Measurements from ENCODE around the gene NOP53.
"Not testable (repeated sequence)": the region's sequence is repeated elsewhere in the genome, so short reads cannot be mapped to it uniquely, and the experiment has no call there.

Gene NOP53

GRCh38 chr19:47786566-47786965 lies 41.2 kb downstream of the NOP53 start:
- DNase-seq (ENCODE audit: insufficient read length) (no peak), FAIRE-seq (no peak)
- TF ChIP-seq POLR2AphosphoS5 (IDR thresholded peaks at IDR 0.05; ENCODE audit: low read depth, low read length) (no peak), TAF1 (IDR thresholded peaks at IDR 0.05; ENCODE audit: borderline replicate concordance, low read depth, low read length) (no peak), POLR2A (IDR thresholded peaks at IDR 0.05; ENCODE audit: low read depth, low read length) (no peak)

GRCh38 chr19:47787307-47787706 lies 42.0 kb downstream of the NOP53 start:
- FAIRE-seq; DNase-seq (ENCODE audit: insufficient read length): not testable (repeated sequence)

DNA sequence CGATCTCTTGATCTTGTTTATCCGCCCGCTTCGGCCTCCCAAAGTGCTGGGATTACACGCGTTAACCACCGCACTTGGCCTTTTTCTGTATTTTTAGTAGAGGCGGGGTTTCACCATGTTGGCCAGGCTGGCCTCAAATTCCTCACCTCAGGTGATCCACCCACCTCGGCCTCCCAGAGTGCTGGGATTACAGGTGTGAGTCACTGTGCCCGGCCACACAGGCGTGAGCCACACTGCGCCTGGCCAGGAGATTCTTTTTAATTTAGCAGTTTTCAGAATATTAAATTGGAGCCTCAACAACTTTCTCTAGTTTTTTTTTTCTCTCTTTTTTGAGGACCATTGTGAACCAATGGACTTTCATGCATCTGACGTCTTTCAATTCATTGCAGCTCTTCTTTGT lies 44.5 kb downstream of the NOP53 start:
- FAIRE-seq; DNase-seq (ENCODE audit: insufficient read length): not testable (repeated sequence)

DNA sequence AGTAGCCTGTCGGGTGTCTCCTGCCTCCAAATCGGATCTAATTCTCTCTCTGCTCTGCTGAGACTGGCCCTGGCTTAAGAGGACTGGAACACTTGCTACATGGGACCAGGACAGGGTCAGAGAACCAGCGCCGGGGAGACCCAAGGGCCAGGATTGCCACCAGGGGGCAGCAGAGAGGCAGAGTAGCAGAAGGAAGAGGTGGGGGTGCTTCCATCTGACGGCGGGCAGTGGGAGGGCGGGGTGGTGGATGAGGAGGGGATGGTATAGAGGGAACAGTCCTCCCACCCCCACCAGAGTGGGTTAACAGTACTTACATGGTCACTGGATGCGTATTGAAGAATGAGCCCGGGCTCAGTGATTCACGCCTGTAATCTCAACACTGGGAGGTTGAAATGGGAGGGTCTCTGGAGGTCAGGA lies 45.1 kb downstream of the NOP53 start:
- FAIRE-seq (peak; percentile 67), DNase-seq (ENCODE audit: insufficient read length) (peak; percentile 61)
- TF ChIP-seq POLR2A (IDR thresholded peaks at IDR 0.05; ENCODE audit: low read depth, low read length): no peak
- no peak for TF ChIP-seq TAF1 (IDR thresholded peaks at IDR 0.05; ENCODE audit: borderline replicate concordance, low read depth, low read length)
- no peak for TF ChIP-seq POLR2AphosphoS5 (IDR thresholded peaks at IDR 0.05; ENCODE audit: low read depth, low read length)

GRCh38 chr19:47792616-47793015 lies 47.3 kb downstream of the NOP53 start:
- no peak for DNase-seq (ENCODE audit: insufficient read length)
- no peak for TF ChIP-seq POLR2A (IDR thresholded peaks at IDR 0.05; ENCODE audit: low read depth, low read length)
- TF ChIP-seq POLR2AphosphoS5 (IDR thresholded peaks at IDR 0.05; ENCODE audit: low read depth, low read length): no peak
- no peak for TF ChIP-seq TAF1 (IDR thresholded peaks at IDR 0.05; ENCODE audit: borderline replicate concordance, low read depth, low read length)
- FAIRE-seq: no peak

DNA sequence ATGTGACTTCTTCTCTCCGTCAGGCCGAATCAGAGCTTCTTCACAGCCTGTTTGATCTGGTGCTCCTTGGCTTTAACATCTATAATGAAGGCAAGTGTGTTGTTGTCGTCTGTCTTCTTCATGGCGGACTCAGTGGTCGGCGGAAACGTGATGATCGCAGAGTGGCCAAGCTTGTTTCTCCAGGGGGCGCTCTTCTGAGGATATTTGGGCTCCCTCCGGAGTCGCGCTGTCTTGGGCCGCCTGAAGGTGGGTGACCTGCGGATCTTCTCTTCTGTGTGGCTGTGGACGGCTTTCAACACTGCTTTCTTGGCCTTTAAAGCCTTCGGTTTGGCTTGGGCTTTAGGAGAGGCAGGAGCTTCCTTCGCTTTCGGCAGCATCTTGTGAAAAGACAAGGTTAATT lies 49.2 kb downstream of the NOP53 start:
- TF ChIP-seq TAF1 (IDR thresholded peaks at IDR 0.05; ENCODE audit: borderline replicate concordance, low read depth, low read length) (no peak), POLR2A (IDR thresholded peaks at IDR 0.05; ENCODE audit: low read depth, low read length) (no peak), POLR2AphosphoS5 (IDR thresholded peaks at IDR 0.05; ENCODE audit: low read depth, low read length) (no peak)
- no peak for FAIRE-seq
- DNase-seq (ENCODE audit: insufficient read length): no peak

GRCh38 chr19:47796785-47797184 lies 51.4 kb downstream of the NOP53 start:
- TF ChIP-seq POLR2A (IDR thresholded peaks at IDR 0.05; ENCODE audit: low read depth, low read length): no peak
- no peak for TF ChIP-seq TAF1 (IDR thresholded peaks at IDR 0.05; ENCODE audit: borderline replicate concordance, low read depth, low read length)
- no peak for TF ChIP-seq POLR2AphosphoS5 (IDR thresholded peaks at IDR 0.05; ENCODE audit: low read depth, low read length)
- DNase-seq (ENCODE audit: insufficient read length) (no peak), FAIRE-seq (no peak)

DNA sequence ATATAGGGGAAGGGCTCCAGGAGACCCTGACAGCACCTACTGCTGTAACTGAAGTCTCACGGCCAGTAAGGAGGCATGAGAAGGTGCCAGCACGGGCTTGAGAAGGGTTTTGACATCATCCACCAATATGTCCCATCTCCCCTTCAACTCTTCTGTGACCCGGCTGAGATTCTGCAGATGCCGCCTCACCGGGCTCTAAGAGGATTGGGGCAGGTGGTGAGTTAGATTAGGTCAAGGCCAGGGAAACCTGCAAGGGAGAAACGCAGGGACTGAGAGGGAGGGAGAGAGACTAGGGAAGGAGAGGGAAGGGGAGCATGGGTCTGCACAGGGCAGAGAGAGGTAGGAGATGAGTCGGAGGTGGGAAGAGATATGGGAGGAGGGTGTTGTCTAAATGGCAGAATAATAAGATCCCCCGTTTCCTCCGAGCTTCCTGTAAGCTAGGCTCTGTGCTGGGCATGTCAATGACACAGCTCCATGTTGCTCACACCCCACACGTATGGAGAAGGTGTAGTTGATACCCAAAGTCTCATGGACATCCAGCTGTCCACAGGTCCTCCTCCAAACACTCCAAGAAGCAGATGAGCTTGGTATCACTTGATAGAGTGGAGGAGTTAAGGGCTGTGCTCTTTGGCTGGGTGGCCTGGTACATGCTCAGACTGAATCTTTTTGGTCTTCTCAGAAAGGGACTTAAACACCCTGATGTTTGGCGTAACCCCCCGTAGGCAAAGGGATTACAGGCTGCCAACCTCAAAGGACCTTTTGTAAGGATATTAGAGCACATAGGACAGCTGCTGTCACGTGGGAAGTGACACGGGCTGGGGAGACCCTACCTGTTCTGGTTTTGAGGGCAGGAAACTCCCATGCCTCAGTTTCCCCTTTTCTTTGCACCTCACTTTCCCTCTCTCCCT lies 52.9 kb downstream of the NOP53 start:
- no peak for TF ChIP-seq POLR2A (IDR thresholded peaks at IDR 0.05; ENCODE audit: low read depth, low read length)
- TF ChIP-seq POLR2AphosphoS5 (IDR thresholded peaks at IDR 0.05; ENCODE audit: low read depth, low read length): no peak
- no peak for TF ChIP-seq TAF1 (IDR thresholded peaks at IDR 0.05; ENCODE audit: borderline replicate concordance, low read depth, low read length)
- no peak for FAIRE-seq
- no peak for DNase-seq (ENCODE audit: insufficient read length)

GRCh38 chr19:47798904-47799266 lies 53.5 kb downstream of the NOP53 start:
- no peak for TF ChIP-seq TAF1 (IDR thresholded peaks at IDR 0.05; ENCODE audit: borderline replicate concordance, low read depth, low read length)
- no peak for TF ChIP-seq POLR2A (IDR thresholded peaks at IDR 0.05; ENCODE audit: low read depth, low read length)
- TF ChIP-seq POLR2AphosphoS5 (IDR thresholded peaks at IDR 0.05; ENCODE audit: low read depth, low read length): no peak
- DNase-seq (ENCODE audit: insufficient read length): no peak
- no peak for FAIRE-seq

- TF ChIP-seq POLR2AphosphoS5 (IDR thresholded peaks at IDR 0.05; ENCODE audit: low read depth, low read length) (no peak), TAF1 (IDR thresholded peaks at IDR 0.05; ENCODE audit: borderline replicate concordance, low read depth, low read length) (no peak), POLR2A (IDR thresholded peaks at IDR 0.05; ENCODE audit: low read depth, low read length) (no peak)
- no peak for FAIRE-seq
Observed at GRCh38 chr19:47801270-47801669, 55.9 kb downstream of the NOP53 start.

GRCh38 chr19:47802521-47803043 lies 57.2 kb downstream of the NOP53 start:
- TF ChIP-seq POLR2AphosphoS5 (IDR thresholded peaks at IDR 0.05; ENCODE audit: low read depth, low read length): no peak
- no peak for TF ChIP-seq POLR2A (IDR thresholded peaks at IDR 0.05; ENCODE audit: low read depth, low read length)
- TF ChIP-seq TAF1 (IDR thresholded peaks at IDR 0.05; ENCODE audit: borderline replicate concordance, low read depth, low read length): no peak
- no peak for DNase-seq (ENCODE audit: insufficient read length)
- no peak for FAIRE-seq

More at GRCh38 chr19:47801270-47801669, 55.9 kb downstream of the NOP53 start:
- DNase-seq (ENCODE audit: insufficient read length): no peak

- DNase-seq (ENCODE audit: insufficient read length); FAIRE-seq: not testable (repeated sequence)
Observed at GRCh38 chr19:47803148-47803547, 57.8 kb downstream of the NOP53 start.

- FAIRE-seq: not testable (repeated sequence)
Observed at GRCh38 chr19:47803671-47804070, 58.3 kb downstream of the NOP53 start.

DNA sequence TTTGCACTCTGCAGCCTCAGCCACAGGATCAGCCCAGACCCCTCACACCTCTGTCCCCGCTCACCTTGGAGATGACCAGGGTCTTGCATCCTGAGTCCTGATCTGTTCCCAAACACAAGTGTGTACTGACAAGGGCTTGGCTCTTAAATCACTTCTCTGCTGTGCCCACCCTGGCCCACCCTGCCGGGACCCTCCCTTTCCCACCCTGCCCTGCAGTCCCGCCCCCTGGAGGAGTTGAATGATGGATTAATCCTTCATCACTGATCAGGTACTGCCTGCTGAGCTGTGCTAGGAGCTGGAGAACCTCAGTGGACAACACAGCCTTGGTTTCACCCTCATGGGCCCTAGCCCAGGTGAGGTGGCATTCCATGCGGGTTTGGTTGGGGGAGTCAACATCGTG lies 59.1 kb downstream of the NOP53 start, which contains the start of gene TPRX1:
Gene TPRX1, minus strand, starts transcription at position 101 of the 400 bp plus-strand sequence. Its CDS starts 12 bp downstream, at position 89.
- DNase-seq (ENCODE audit: insufficient read length): not testable (repeated sequence)

More at GRCh38 chr19:47803671-47804070, 58.3 kb downstream of the NOP53 start:
- not testable (repeated sequence) for DNase-seq (ENCODE audit: insufficient read length)

More for the DNA sequence above, 59.1 kb downstream of the NOP53 start, which contains the start of gene TPRX1:
- FAIRE-seq: not testable (repeated sequence)
